Panc1 (cell line): ENCODE measurements around the gene PRUNE1.

Source experiments
- TF ChIP-seq, protein P1 (sequence below): fragments of 450-650 bp; IDR thresholded peaks from 2 replicates; pipeline ENCODE4 v1.5.1; 2017; ENCODE audit warnings: mild to moderate bottlenecking
- TF ChIP-seq, protein P2 (sequence below), 2 experiments: IDR thresholded peaks; 2 replicates each; pipeline ENCODE4 v1.6.1; 2011 to 2012; ENCODE audit warnings: low read depth in 2 of 2, control low read depth in 1 of 2, low read length in 1 of 2, mild to moderate bottlenecking in 1 of 2, moderate library complexity in 1 of 2; ENCODE audit not compliant: insufficient read depth in 1 of 2

DNA sequence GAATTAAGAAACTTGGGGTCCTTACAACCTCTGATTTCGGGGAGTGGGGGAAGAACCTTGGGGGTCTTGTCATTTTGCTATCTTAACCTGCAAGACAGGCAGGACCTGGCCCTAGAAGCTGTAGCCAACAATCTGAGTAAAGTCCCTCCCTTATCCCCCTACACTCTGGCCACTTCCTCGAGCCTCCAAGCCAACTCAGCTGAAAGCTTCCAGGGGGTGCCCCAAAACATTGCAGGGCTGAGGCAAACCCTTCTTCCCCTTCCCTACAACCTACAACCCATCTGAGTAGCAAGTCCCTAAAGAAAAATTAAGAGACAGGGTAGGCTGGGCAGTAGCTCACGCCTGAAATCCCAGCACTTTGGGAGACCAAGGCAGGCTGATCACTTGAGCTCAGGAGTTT is 38.6 kb upstream of the PRUNE1 start:
- TF ChIP-seq, protein P1, sequence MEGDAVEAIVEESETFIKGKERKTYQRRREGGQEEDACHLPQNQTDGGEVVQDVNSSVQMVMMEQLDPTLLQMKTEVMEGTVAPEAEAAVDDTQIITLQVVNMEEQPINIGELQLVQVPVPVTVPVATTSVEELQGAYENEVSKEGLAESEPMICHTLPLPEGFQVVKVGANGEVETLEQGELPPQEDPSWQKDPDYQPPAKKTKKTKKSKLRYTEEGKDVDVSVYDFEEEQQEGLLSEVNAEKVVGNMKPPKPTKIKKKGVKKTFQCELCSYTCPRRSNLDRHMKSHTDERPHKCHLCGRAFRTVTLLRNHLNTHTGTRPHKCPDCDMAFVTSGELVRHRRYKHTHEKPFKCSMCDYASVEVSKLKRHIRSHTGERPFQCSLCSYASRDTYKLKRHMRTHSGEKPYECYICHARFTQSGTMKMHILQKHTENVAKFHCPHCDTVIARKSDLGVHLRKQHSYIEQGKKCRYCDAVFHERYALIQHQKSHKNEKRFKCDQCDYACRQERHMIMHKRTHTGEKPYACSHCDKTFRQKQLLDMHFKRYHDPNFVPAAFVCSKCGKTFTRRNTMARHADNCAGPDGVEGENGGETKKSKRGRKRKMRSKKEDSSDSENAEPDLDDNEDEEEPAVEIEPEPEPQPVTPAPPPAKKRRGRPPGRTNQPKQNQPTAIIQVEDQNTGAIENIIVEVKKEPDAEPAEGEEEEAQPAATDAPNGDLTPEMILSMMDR: no peak
- TF ChIP-seq, protein P2, sequence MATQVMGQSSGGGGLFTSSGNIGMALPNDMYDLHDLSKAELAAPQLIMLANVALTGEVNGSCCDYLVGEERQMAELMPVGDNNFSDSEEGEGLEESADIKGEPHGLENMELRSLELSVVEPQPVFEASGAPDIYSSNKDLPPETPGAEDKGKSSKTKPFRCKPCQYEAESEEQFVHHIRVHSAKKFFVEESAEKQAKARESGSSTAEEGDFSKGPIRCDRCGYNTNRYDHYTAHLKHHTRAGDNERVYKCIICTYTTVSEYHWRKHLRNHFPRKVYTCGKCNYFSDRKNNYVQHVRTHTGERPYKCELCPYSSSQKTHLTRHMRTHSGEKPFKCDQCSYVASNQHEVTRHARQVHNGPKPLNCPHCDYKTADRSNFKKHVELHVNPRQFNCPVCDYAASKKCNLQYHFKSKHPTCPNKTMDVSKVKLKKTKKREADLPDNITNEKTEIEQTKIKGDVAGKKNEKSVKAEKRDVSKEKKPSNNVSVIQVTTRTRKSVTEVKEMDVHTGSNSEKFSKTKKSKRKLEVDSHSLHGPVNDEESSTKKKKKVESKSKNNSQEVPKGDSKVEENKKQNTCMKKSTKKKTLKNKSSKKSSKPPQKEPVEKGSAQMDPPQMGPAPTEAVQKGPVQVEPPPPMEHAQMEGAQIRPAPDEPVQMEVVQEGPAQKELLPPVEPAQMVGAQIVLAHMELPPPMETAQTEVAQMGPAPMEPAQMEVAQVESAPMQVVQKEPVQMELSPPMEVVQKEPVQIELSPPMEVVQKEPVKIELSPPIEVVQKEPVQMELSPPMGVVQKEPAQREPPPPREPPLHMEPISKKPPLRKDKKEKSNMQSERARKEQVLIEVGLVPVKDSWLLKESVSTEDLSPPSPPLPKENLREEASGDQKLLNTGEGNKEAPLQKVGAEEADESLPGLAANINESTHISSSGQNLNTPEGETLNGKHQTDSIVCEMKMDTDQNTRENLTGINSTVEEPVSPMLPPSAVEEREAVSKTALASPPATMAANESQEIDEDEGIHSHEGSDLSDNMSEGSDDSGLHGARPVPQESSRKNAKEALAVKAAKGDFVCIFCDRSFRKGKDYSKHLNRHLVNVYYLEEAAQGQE (IDR thresholded peaks at IDR 0.05; ENCODE audit: insufficient read depth in 1 of 2, low read depth in 2 of 2, low read length in 1 of 2): no peak
